HepG2 (cell line): ENCODE measurements around the gene KCNQ2. TPM values are rescaled to one million over a fixed set of nuclear protein-coding genes. Genes with fewer than 3 reads are reported as not detected.
A peak's percentile ranks its signal among the peaks of the same experiment; 100 is the strongest.

Experiments
- FOXA3 ChIP-seq: IDR thresholded peaks from 2 replicates; pipeline ENCODE4 v1.6.1; 2016; ENCODE audit warnings: missing genetic modification reagents, missing compliant biosample characterization
- HNRNPL ChIP-seq: fragments of 200-400 bp; formaldehyde crosslinking; IDR thresholded peaks from 2 replicates; pipeline ENCODE4 v1.6.1; 2017; ENCODE audit warnings: mild to moderate bottlenecking, low read depth, low read length
- SP4 ChIP-seq: sonication (generic); formaldehyde crosslinking; IDR thresholded peaks from 2 replicates; pipeline ENCODE4 v1.8.1; 2023; ENCODE audit warnings: mild to moderate bottlenecking, missing genetic modification reagents
- ZFP41 ChIP-seq: sonication (generic); formaldehyde crosslinking; IDR thresholded peaks from 2 replicates; pipeline ENCODE4 v1.4.0; 2020; ENCODE audit warnings: mild to moderate bottlenecking, missing genetic modification reagents, borderline replicate concordance
- ZNF350 ChIP-seq: sonication (generic); formaldehyde crosslinking; IDR thresholded peaks from 2 replicates; pipeline ENCODE4 v1.4.0; 2020; ENCODE audit warnings: mild to moderate bottlenecking, low read depth, missing genetic modification reagents, borderline replicate concordance
- ZNF629 ChIP-seq: sonication (generic); formaldehyde crosslinking; conservative IDR thresholded peaks from 2 replicates; pipeline ENCODE4 v1.5.0; 2020; ENCODE audit warnings: missing genetic modification reagents
- polyA plus RNA-seq, 8 experiments: library from polyadenylated mRNA; depleted of rRNA in 3 of 8; stranded (reverse) in 7 of 8; unstranded in 1 of 8; fragments of >200 nt; fragmentation: Illumina TruSeq in 4 of 8; extraction: Trizol in 4 of 8; gene quantifications; 2 replicates each; pipeline versions ENCODE4 v1.2.1 to v1.2.3, GENCODE V29; 2011 to 2016; ENCODE audit warnings: low read depth in 4 of 8, missing spikeins in 1 of 8, mixed read lengths in 1 of 8; ENCODE audit not compliant: insufficient read depth in 1 of 8
- total RNA-seq, 5 experiments: library from RNA; depleted of rRNA; stranded (reverse); fragments of >200 nt; fragmentation: Illumina TruSeq; extraction: Trizol; gene quantifications; 2 replicates each; pipeline ENCODE4 v1.2.3, GENCODE V29; 2016; ENCODE audit warnings: low read depth in 1 of 5
- TF ChIP-seq, protein P1 (sequence below): IDR thresholded peaks from 2 replicates; pipeline ENCODE4 v1.6.1; 2016; ENCODE audit warnings: low read depth, missing genetic modification reagents, missing compliant biosample characterization
- TF ChIP-seq, protein P2 (sequence below): sonication (generic); formaldehyde crosslinking; IDR thresholded peaks from 2 replicates; pipeline ENCODE4 v1.5.0; 2020; ENCODE audit warnings: mild to moderate bottlenecking, missing genetic modification reagents
- TF ChIP-seq, protein P3 (sequence below): sonication (generic); formaldehyde crosslinking; IDR thresholded peaks from 2 replicates; pipeline ENCODE4 v1.4.0; 2020; ENCODE audit warnings: missing genetic modification reagents; ENCODE audit errors: not compliant biosample characterization
- TF ChIP-seq, protein P4 (sequence below), 2 experiments: fragments of 450-650 bp in 1 of 2; sonication (generic) in 1 of 2; formaldehyde crosslinking in 1 of 2; IDR thresholded peaks; 2 replicates each; pipeline versions ENCODE4 v1.6.1 to v1.8.0; 2016 to 2022; ENCODE audit warnings: antibody characterized with exemption in 1 of 2, mild to moderate bottlenecking in 1 of 2, missing genetic modification reagents in 1 of 2

The KCNQ2 gene
- total and polyA plus RNA-seq, 2 of the 13 experiments (the other 11 are each of a cell fraction or from before 2014, with no cell fraction given) = not detected

DNA sequence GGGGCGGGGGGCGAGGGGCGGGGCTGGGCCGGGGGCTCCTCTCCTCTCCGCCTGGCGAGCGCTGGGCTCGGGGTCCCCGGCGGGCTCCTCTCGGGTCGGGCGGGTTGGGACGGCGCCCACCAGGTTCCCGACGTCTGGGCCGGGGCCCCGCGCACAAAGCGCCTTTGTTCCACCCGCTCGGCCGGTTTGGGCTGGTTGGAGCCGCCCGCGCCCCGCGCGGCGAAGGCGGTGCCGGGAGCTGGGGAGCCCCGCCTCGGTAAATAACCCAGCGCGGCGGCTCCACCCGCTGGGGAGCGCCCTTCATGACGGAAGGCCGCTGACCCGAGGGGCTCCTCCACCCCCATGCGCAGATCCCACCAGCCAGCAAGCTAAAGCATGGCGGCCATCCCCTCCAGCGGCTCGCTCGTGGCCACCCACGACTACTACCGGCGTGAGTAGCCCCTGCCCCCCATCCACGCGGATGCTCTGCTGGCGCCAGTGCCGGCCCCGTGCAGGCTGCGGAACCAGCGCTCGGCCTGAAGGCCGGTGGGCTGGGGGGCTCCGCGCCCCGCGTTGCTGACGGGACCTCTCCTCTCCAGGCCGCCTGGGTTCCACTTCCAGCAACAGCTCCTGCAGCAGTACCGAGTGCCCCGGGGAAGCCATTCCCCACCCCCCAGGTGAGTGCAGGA, 48.6 kb upstream of the KCNQ2 start (continued):
- TF ChIP-seq, protein P1, sequence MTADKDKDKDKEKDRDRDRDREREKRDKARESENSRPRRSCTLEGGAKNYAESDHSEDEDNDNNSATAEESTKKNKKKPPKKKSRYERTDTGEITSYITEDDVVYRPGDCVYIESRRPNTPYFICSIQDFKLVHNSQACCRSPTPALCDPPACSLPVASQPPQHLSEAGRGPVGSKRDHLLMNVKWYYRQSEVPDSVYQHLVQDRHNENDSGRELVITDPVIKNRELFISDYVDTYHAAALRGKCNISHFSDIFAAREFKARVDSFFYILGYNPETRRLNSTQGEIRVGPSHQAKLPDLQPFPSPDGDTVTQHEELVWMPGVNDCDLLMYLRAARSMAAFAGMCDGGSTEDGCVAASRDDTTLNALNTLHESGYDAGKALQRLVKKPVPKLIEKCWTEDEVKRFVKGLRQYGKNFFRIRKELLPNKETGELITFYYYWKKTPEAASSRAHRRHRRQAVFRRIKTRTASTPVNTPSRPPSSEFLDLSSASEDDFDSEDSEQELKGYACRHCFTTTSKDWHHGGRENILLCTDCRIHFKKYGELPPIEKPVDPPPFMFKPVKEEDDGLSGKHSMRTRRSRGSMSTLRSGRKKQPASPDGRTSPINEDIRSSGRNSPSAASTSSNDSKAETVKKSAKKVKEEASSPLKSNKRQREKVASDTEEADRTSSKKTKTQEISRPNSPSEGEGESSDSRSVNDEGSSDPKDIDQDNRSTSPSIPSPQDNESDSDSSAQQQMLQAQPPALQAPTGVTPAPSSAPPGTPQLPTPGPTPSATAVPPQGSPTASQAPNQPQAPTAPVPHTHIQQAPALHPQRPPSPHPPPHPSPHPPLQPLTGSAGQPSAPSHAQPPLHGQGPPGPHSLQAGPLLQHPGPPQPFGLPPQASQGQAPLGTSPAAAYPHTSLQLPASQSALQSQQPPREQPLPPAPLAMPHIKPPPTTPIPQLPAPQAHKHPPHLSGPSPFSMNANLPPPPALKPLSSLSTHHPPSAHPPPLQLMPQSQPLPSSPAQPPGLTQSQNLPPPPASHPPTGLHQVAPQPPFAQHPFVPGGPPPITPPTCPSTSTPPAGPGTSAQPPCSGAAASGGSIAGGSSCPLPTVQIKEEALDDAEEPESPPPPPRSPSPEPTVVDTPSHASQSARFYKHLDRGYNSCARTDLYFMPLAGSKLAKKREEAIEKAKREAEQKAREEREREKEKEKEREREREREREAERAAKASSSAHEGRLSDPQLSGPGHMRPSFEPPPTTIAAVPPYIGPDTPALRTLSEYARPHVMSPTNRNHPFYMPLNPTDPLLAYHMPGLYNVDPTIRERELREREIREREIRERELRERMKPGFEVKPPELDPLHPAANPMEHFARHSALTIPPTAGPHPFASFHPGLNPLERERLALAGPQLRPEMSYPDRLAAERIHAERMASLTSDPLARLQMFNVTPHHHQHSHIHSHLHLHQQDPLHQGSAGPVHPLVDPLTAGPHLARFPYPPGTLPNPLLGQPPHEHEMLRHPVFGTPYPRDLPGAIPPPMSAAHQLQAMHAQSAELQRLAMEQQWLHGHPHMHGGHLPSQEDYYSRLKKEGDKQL = no peak
- TF ChIP-seq, protein P2, sequence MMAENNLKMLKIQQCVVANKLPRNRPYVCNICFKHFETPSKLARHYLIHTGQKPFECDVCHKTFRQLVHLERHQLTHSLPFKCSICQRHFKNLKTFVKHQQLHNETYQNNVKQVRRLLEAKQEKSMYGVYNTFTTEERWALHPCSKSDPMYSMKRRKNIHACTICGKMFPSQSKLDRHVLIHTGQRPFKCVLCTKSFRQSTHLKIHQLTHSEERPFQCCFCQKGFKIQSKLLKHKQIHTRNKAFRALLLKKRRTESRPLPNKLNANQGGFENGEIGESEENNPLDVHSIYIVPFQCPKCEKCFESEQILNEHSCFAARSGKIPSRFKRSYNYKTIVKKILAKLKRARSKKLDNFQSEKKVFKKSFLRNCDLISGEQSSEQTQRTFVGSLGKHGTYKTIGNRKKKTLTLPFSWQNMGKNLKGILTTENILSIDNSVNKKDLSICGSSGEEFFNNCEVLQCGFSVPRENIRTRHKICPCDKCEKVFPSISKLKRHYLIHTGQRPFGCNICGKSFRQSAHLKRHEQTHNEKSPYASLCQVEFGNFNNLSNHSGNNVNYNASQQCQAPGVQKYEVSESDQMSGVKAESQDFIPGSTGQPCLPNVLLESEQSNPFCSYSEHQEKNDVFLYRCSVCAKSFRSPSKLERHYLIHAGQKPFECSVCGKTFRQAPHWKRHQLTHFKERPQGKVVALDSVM (CRISPR knock-in tag) = no peak
- TF ChIP-seq ZFP41 (CRISPR knock-in tag) = no peak
- TF ChIP-seq, protein P3, sequence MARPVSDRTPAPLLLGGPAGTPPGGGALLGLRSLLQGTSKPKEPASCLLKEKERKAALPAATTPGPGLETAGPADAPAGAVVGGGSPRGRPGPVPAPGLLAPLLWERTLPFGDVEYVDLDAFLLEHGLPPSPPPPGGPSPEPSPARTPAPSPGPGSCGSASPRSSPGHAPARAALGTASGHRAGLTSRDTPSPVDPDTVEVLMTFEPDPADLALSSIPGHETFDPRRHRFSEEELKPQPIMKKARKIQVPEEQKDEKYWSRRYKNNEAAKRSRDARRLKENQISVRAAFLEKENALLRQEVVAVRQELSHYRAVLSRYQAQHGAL (CRISPR knock-in tag) = no peak
- TF ChIP-seq ZNF350 (CRISPR knock-in tag) = 0 out of 2 replicates have a peak, but pooled peaks have one; percentile 25
- 0 out of 2 replicates have a peak, but pooled peaks have one; percentile 7 for TF ChIP-seq FOXA3 (CRISPR knock-in tag)
- no peak for TF ChIP-seq SP4 (CRISPR knock-in tag)
- TF ChIP-seq, protein P4, sequence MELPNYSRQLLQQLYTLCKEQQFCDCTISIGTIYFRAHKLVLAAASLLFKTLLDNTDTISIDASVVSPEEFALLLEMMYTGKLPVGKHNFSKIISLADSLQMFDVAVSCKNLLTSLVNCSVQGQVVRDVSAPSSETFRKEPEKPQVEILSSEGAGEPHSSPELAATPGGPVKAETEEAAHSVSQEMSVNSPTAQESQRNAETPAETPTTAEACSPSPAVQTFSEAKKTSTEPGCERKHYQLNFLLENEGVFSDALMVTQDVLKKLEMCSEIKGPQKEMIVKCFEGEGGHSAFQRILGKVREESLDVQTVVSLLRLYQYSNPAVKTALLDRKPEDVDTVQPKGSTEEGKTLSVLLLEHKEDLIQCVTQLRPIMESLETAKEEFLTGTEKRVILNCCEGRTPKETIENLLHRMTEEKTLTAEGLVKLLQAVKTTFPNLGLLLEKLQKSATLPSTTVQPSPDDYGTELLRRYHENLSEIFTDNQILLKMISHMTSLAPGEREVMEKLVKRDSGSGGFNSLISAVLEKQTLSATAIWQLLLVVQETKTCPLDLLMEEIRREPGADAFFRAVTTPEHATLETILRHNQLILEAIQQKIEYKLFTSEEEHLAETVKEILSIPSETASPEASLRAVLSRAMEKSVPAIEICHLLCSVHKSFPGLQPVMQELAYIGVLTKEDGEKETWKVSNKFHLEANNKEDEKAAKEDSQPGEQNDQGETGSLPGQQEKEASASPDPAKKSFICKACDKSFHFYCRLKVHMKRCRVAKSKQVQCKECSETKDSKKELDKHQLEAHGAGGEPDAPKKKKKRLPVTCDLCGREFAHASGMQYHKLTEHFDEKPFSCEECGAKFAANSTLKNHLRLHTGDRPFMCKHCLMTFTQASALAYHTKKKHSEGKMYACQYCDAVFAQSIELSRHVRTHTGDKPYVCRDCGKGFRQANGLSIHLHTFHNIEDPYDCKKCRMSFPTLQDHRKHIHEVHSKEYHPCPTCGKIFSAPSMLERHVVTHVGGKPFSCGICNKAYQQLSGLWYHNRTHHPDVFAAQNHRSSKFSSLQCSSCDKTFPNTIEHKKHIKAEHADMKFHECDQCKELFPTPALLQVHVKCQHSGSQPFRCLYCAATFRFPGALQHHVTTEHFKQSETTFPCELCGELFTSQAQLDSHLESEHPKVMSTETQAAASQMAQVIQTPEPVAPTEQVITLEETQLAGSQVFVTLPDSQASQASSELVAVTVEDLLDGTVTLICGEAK (IDR thresholded peaks at IDR 0.05) = no peak
- TF ChIP-seq, protein P4 (CRISPR knock-in tag; IDR thresholded peaks at IDR 0.05) = peak; percentile 19; the same call in 1 of the 2 replicates
- no peak for TF ChIP-seq ZNF629 (CRISPR knock-in tag)
- no peak for TF ChIP-seq HNRNPL
